Mesenteric fat pad (tissue), 1 donor: ENCODE measurements around the gene ASTN1. TPM values are rescaled to one million over a fixed set of nuclear protein-coding genes. Genes with fewer than 3 reads are reported as not detected.

ENCODE experiments used
- DNase-seq: peaks from one replicate; pipeline ENCODE4 v3.0.0-alpha.2; 2020; ENCODE audit warnings: low spot score
- microRNA-seq: library from miRNA; unstranded; fragments of <30 nt; microRNA quantifications from one replicate; pipeline ENCODE4 v1.2.0, GENCODE V29; 2020; ENCODE audit warnings: borderline number of aligned reads
- total RNA-seq: library from RNA; stranded (reverse); fragmentation: NEBNext Ultra II Directional; extraction: Animal tissue kit (Norgen Biotek cat#: 25700); gene quantifications from one replicate; pipeline ENCODE4 v1.2.1, GENCODE V29; 2021
- donor health status: DM: yes; HTN: yes; CAD: no.

ASTN1 gene
- total RNA-seq, 1 donor from 2014 or later, result 0.32 TPM

- no peak for DNase-seq
Measured at GRCh38 chr1:176843352-176844297, 320.9 kb downstream of the ASTN1 start.

- no peak for DNase-seq
Measured at GRCh38 chr1:176841238-176841637, 323.3 kb downstream of the ASTN1 start.

GRCh38 chr1:176839216-176839615 lies 325.3 kb downstream of the ASTN1 start:
- DNase-seq, result no peak

GRCh38 chr1:176838276-176838995 lies 326.1 kb downstream of the ASTN1 start:
- no peak for DNase-seq

GRCh38 chr1:176837708-176838107 lies 326.8 kb downstream of the ASTN1 start:
- DNase-seq, result no peak

GRCh38 chr1:176831150-176831549 lies 333.4 kb downstream of the ASTN1 start:
- DNase-seq, result no peak

GRCh38 chr1:176829261-176829660 lies 335.3 kb downstream of the ASTN1 start:
- DNase-seq, result no peak

- DNase-seq, result no peak
Measured at GRCh38 chr1:176826265-176826664, 338.2 kb downstream of the ASTN1 start.

- no peak for DNase-seq
Measured at GRCh38 chr1:176820391-176821031, 344.0 kb downstream of the ASTN1 start.

GRCh38 chr1:176816232-176816631 lies 348.3 kb downstream of the ASTN1 start:
- DNase-seq, result no peak

GRCh38 chr1:176815621-176816020 lies 348.9 kb downstream of the ASTN1 start:
- DNase-seq, result no peak

GRCh38 chr1:176811511-176812288 lies 352.8 kb downstream of the ASTN1 start:
- DNase-seq, result no peak

GRCh38 chr1:176809292-176809691 lies 355.2 kb downstream of the ASTN1 start:
- no peak for DNase-seq

Small RNA genes within 50 kb of the gene (microRNA-seq; reads per million reads assigned to microRNA genes)
- not detected for gene MIR488

Other genes starting within 250 kb of the ASTN1 start
- not detected for gene BRINP2, start 6.2 kb upstream of the ASTN1 start, total RNA-seq